CD14-positive monocyte (primary cell): Measurements from ENCODE around the gene SGMS1. TPM values are rescaled to one million over a fixed set of nuclear protein-coding genes. Genes with fewer than 3 reads are reported as not detected.

ENCODE experiments used
- DNase-seq, 3 donors: peaks; one replicate each; pipeline ENCODE4 v3.0.0-alpha.2; 2011 to 2022
- H2AFZ ChIP-seq: 2 replicates; pipeline ENCODE4 v1.6.0; 2012; ENCODE audit warnings: mild to moderate bottlenecking, low read depth, low read length, inconsistent platforms; ENCODE audit not compliant: insufficient read depth, poor library complexity, severe bottlenecking
- H3K27ac ChIP-seq, 2 donors: 1 replicate in 1 of 2; 2 replicates in 1 of 2; pipeline ENCODE4 v1.5.1; 2012 to 2013; ENCODE audit warnings: low read length in 2 of 2, control low read depth in 1 of 2, inconsistent platforms in 1 of 2, low read depth in 1 of 2, mild to moderate bottlenecking in 1 of 2
- H3K27me3 ChIP-seq, 2 donors: one replicate each; pipeline versions ENCODE4 v1.6.0 to v1.6.1; 2011 to 2013; ENCODE audit warnings: low read length in 2 of 2; ENCODE audit not compliant: control insufficient read depth in 2 of 2, insufficient read depth in 2 of 2
- H3K36me3 ChIP-seq, 2 donors: replicated peaks in 1 of 2; 1 replicate in 1 of 2; 2 replicates in 1 of 2; pipeline versions ENCODE4 v1.5.1 to v1.6.1; 2012 to 2013; ENCODE audit warnings: low read length in 2 of 2, control low read depth in 1 of 2, inconsistent platforms in 1 of 2, mild to moderate bottlenecking in 1 of 2; ENCODE audit not compliant: insufficient read depth in 2 of 2, control insufficient read depth in 1 of 2
- H3K4me1 ChIP-seq, 2 donors: 1 replicate in 1 of 2; 2 replicates in 1 of 2; pipeline versions ENCODE4 v1.5.1 to v1.6.1; 2012 to 2013; ENCODE audit warnings: low read length in 2 of 2, control low read depth in 1 of 2, inconsistent platforms in 1 of 2, mild to moderate bottlenecking in 1 of 2, moderate library complexity in 1 of 2; ENCODE audit not compliant: insufficient read depth in 2 of 2, control insufficient read depth in 1 of 2
- H3K4me2 ChIP-seq: replicated peaks from 2 replicates; pipeline ENCODE3; 2012; ENCODE audit warnings: low read length, moderate library complexity, mild to moderate bottlenecking; ENCODE audit not compliant: poor library complexity, severe bottlenecking; ENCODE audit errors: extremely low read depth
- H3K4me3 ChIP-seq, 3 experiments: fragments of 200-600 bp in 1 of 3; sonication (generic) in 1 of 3; replicated peaks in 1 of 3; 1 replicate in 2 of 3; 2 replicates in 1 of 3; pipeline ENCODE4 v1.5.1; 2011 to 2013; ENCODE audit warnings: low read length in 3 of 3, mild to moderate bottlenecking in 3 of 3, control low read depth in 2 of 3, low read depth in 2 of 3, inconsistent platforms in 1 of 3, moderate library complexity in 1 of 3
- H3K79me2 ChIP-seq: 2 replicates; pipeline ENCODE4 v1.6.0; 2012; ENCODE audit warnings: mild to moderate bottlenecking, control low read depth, inconsistent platforms, low read length, moderate library complexity; ENCODE audit not compliant: insufficient read depth
- H3K9ac ChIP-seq: 2 replicates; pipeline ENCODE4 v1.6.0; 2017; ENCODE audit warnings: low read length, mild to moderate bottlenecking; ENCODE audit not compliant: insufficient read depth, poor library complexity, severe bottlenecking
- H3K9me3 ChIP-seq, 2 donors: replicated peaks in 1 of 2; 1 replicate in 1 of 2; 2 replicates in 1 of 2; pipeline versions ENCODE4 v1.5.1 to v1.6.1; 2012 to 2013; ENCODE audit warnings: low read length in 2 of 2, control low read depth in 1 of 2; ENCODE audit not compliant: control insufficient read depth in 1 of 2, insufficient read depth in 1 of 2
- H4K20me1 ChIP-seq: 2 replicates; pipeline ENCODE4 v1.6.0; 2012; ENCODE audit warnings: mild to moderate bottlenecking, low read length, control low read depth, moderate library complexity; ENCODE audit not compliant: insufficient read depth
- H3K27ac Mint-ChIP-seq, 7 donors: one replicate each; pipeline ENCODE4 v1.8.0; 2020; ENCODE audit warnings: mild to moderate bottlenecking in 7 of 7, mixed read lengths in 7 of 7, moderate library complexity in 6 of 7, inconsistent platforms in 2 of 7
- H3K27me3 Mint-ChIP-seq, 3 donors: one replicate each; pipeline ENCODE4 v1.8.0; 2021 to 2022; ENCODE audit warnings: low read depth in 3 of 3, mild to moderate bottlenecking in 3 of 3, mixed read lengths in 3 of 3, moderate library complexity in 3 of 3, inconsistent platforms in 1 of 3
- H3K36me3 Mint-ChIP-seq, 2 donors: one replicate each; pipeline ENCODE4 v1.8.0; 2020; ENCODE audit warnings: mixed read lengths in 2 of 2, inconsistent platforms in 1 of 2, mild to moderate bottlenecking in 1 of 2
- H3K4me1 Mint-ChIP-seq: one replicate; pipeline ENCODE4 v1.8.0; 2020; ENCODE audit warnings: mild to moderate bottlenecking, mixed read lengths
- H3K4me3 Mint-ChIP-seq, 2 donors: one replicate each; pipeline ENCODE4 v1.8.0; 2020; ENCODE audit warnings: mild to moderate bottlenecking in 2 of 2, mixed read lengths in 2 of 2, moderate library complexity in 1 of 2
- H3K9me3 Mint-ChIP-seq, 7 donors: one replicate each; pipeline ENCODE4 v1.8.0; 2020 to 2022; ENCODE audit warnings: mixed read lengths in 7 of 7, mild to moderate bottlenecking in 6 of 7, moderate library complexity in 6 of 7, inconsistent platforms in 2 of 7
- CTCF ChIP-seq: fragments of 200-600 bp; IDR thresholded peaks from one replicate; pipeline ENCODE4 v1.8.0; 2022; ENCODE audit warnings: antibody characterized with exemption, mild to moderate bottlenecking
- WGBS: methylation state at CpG from one replicate; pipeline ENCODE4 v1.1.5; 2013; ENCODE audit warnings: missing lambda C conversion rate; ENCODE audit not compliant: insufficient coverage; 5-methylcytosine and 5-hydroxymethylcytosine counted together
- intact Hi-C, 2 donors: fragments of 100-400 bp; cut with micrococcal nuclease; formaldehyde crosslinking; loops; one replicate each; pipeline versions ENCODE4 v1.15.0 to v1.15.1; 2023
- polyA plus RNA-seq, 3 donors: library from polyadenylated mRNA; depleted of rRNA in 1 of 3; unstranded in 2 of 3; stranded (reverse) in 1 of 3; fragments of 300-500 nt in 2 of 3; fragments of >200 nt in 1 of 3; fragmentation: Illumina TruSeq in 2 of 3; gene quantifications; 1 replicate in 2 of 3; 2 replicates in 1 of 3; pipeline ENCODE4 v1.2.3, GENCODE V29; 2012 to 2021

The SGMS1 gene
- polyA plus RNA-seq, 3 donors, result 19.5 to 20.6 (median 20.4) TPM

GRCh38 chr10:50453940-50454339 lies 169.8 kb downstream of the SGMS1 start:
- Histone ChIP-seq H3K4me1 (peaks cover 37 to 48% of the 10 kb centered on the region in 2 donors), H3K4me3 (no peak overlapping the region), H3K4me2 (no peak overlapping the region), H3K9ac (no peak overlapping the region), H4K20me1 (no peaks in the 10 kb centered on the region), H3K36me3 (no peaks in the 10 kb centered on the region), H3K79me2 (no peaks in the 10 kb centered on the region), H2AFZ (no peak overlapping the region), H3K27me3 (no peaks in the 10 kb centered on the region), H3K27ac (no peak overlapping the region), H3K9me3 (no peaks in the 10 kb centered on the region)
- no peak for DNase-seq
- WGBS, result no CpG with 5 or more reads among the region's 1 CpG
- intact Hi-C loops, result no loop called here
- Mint-ChIP-seq H3K4me1 (peaks cover 57% of the 10 kb centered on the region), H3K9me3 (no peaks in the 10 kb centered on the region), H3K4me3 (no peak overlapping the region), H3K27ac (peak overlapping the region in 1 of 7 donors; percentile 6), H3K27me3 (peaks cover 0 to 2% (median 0%) of the 10 kb centered on the region in 3 donors), H3K36me3 (peaks cover 0 to 4% of the 10 kb centered on the region in 2 donors)
- TF ChIP-seq CTCF, result no peak

GRCh38 chr10:50452603-50453002 lies 171.2 kb downstream of the SGMS1 start:
- Histone ChIP-seq H3K4me1 (peaks cover 31 to 43% of the 10 kb centered on the region in 2 donors), H4K20me1 (no peaks in the 10 kb centered on the region), H3K9ac (no peak overlapping the region), H2AFZ (no peak overlapping the region), H3K27me3 (no peaks in the 10 kb centered on the region), H3K27ac (peak overlapping the region in 1 of 2 donors; percentile 23), H3K36me3 (no peaks in the 10 kb centered on the region), H3K4me2 (no peak overlapping the region), H3K9me3 (no peaks in the 10 kb centered on the region), H3K4me3 (no peak overlapping the region), H3K79me2 (no peaks in the 10 kb centered on the region)
- WGBS, result no CpG with 5 or more reads among the region's 2 CpGs
- TF ChIP-seq CTCF, result no peak
- Mint-ChIP-seq H3K27ac (peak overlapping the region in 3 of 7 donors; percentile 13 to 81 (median 16)), H3K4me3 (no peak overlapping the region), H3K36me3 (peaks cover 0 to 4% of the 10 kb centered on the region in 2 donors), H3K9me3 (no peaks in the 10 kb centered on the region), H3K4me1 (peaks cover 57% of the 10 kb centered on the region), H3K27me3 (peaks cover 0 to 2% (median 0%) of the 10 kb centered on the region in 3 donors)
- intact Hi-C loops, result no loop called here
- DNase-seq, result peak in 2 of 3 donors; percentile 20 to 29
